Stimulated activated CD8-positive, alpha-beta memory T cell treated with anti-CD3 and anti-CD28 coated beads, Interleukin-4, amount 100 ng/mL, for 4 hours (primary cell): ENCODE results near the gene CGB8.
A peak's percentile ranks its signal among the peaks of the same experiment; 100 is the strongest.
"Not testable (repeated sequence)": the region's sequence is repeated elsewhere in the genome, so short reads cannot be mapped to it uniquely, and the experiment has no call there.

Experiments
- DNase-seq, 2 donors: peaks; one replicate each; pipeline ENCODE4 v3.0.0-alpha.2; 2020; ENCODE audit warnings: low read depth in 2 of 2, low spot score in 1 of 2

CGB8 gene

GRCh38 chr19:49031642-49032301 is 17.1 kb downstream of the CGB8 start, which contains the start of gene CGB2:
Gene CGB2, plus strand, starts transcription at chr19:49031890. Its CDS starts 206 bp downstream, at chr19:49032096.
- DNase-seq: peak in 1 of 2 donors; percentile 30

- not testable (repeated sequence) for DNase-seq
These were observed 18.6 kb downstream of the CGB8 start for GRCh38 chr19:49030323-49030722.

GRCh38 chr19:49029749-49030148 is 19.2 kb downstream of the CGB8 start:
- not testable (repeated sequence) for DNase-seq

- DNase-seq: not testable (repeated sequence)
These were observed 20.2 kb downstream of the CGB8 start for GRCh38 chr19:49028686-49029085.

- DNase-seq: not testable (repeated sequence)
These were observed 23.3 kb downstream of the CGB8 start for GRCh38 chr19:49025599-49025998.

- not testable (repeated sequence) for DNase-seq
These were observed 23.8 kb downstream of the CGB8 start for GRCh38 chr19:49025088-49025487.

- not testable (repeated sequence) for DNase-seq
These were observed 24.7 kb downstream of the CGB8 start, which contains the start of gene CGB3 for GRCh38 chr19:49024233-49024632. Gene CGB3, minus strand, starts transcription at chr19:49024333. Its CDS starts 362 bp downstream, at chr19:49023971.

- DNase-seq: no peak
These were observed 26.8 kb downstream of the CGB8 start for GRCh38 chr19:49022116-49022515.

GRCh38 chr19:49020931-49021895 is 27.7 kb downstream of the CGB8 start:
- DNase-seq: no peak

GRCh38 chr19:49020342-49020741 is 28.6 kb downstream of the CGB8 start:
- no peak for DNase-seq

- peak; percentile 27 to 28 for DNase-seq
These were observed 29.5 kb downstream of the CGB8 start for GRCh38 chr19:49019242-49019932.

GRCh38 chr19:49018388-49019241 is 30.3 kb downstream of the CGB8 start:
- not testable (repeated sequence) for DNase-seq

- DNase-seq: peak in 1 of 2 donors; percentile 32
These were observed 31.1 kb downstream of the CGB8 start for GRCh38 chr19:49017666-49018351.

GRCh38 chr19:49017041-49017665 is 31.8 kb downstream of the CGB8 start, which contains the start of gene LHB:
Gene LHB, minus strand, starts transcription at chr19:49017091. Its CDS starts 10 bp downstream, at chr19:49017081.
- no peak for DNase-seq

GRCh38 chr19:49016067-49016839 is 32.7 kb downstream of the CGB8 start:
- no peak for DNase-seq

- DNase-seq: no peak
These were observed 34.0 kb downstream of the CGB8 start for GRCh38 chr19:49014870-49015255.

GRCh38 chr19:49014123-49014869 is 34.6 kb downstream of the CGB8 start:
- no peak for DNase-seq

- DNase-seq: no peak
These were observed 37.7 kb downstream of the CGB8 start for GRCh38 chr19:49011194-49011593.
